ENCODE results near the gene GALNT17. TPM values are rescaled to one million over a fixed set of nuclear protein-coding genes. Genes with fewer than 3 reads are reported as not detected.

The GALNT17 gene
- total RNA-seq, 1 experiment from 2014 or later: not detected

- no peaks in the 10 kb centered on the region for H3F3A ChIP-seq (ENCODE audit: insufficient read depth, low read depth)
- no TSS peak for BruUV-seq (replicated peaks)
- no peak for DNase-seq
- TF ChIP-seq CTCF (conservative IDR thresholded peaks at IDR 0.05) (no peak), EZH2 (IDR thresholded peaks at IDR 0.05; ENCODE audit: low read depth) (no peak)
- no peaks in the 10 kb centered on the region for H4K20me1 ChIP-seq (ENCODE audit: insufficient read depth)
- H3K36me3 ChIP-seq (ENCODE audit: low read depth): no peaks in the 10 kb centered on the region
- H3K27me3 ChIP-seq (ENCODE audit: insufficient read depth, low read depth): peaks cover 29% of the 10 kb centered on the region; the same call in 1 of the 2 replicates
- no peaks in the 10 kb centered on the region for H3K4me1 ChIP-seq (replicated peaks; ENCODE audit: insufficient read depth)
- H3K4me2 ChIP-seq: no peak overlapping the region
- no peaks in the 10 kb centered on the region for H3K9me2 ChIP-seq (ENCODE audit: insufficient read depth)
- intact Hi-C loops (cut with micrococcal nuclease; ENCODE audit: unreplicated experiment): no loop called here
- ChIA-PET POLR2A (ENCODE audit: unreplicated experiment) (no interaction called here), CTCF (no interaction called here)
- H3K9me3 ChIP-seq (ENCODE audit: insufficient read depth, low read depth): no peaks in the 10 kb centered on the region
- H3K27ac ChIP-seq: no peak overlapping the region
- H3K79me2 ChIP-seq (ENCODE audit: low read depth): no peaks in the 10 kb centered on the region
- no peak overlapping the region for H3K4me3 ChIP-seq
- no peak overlapping the region for H2AFZ ChIP-seq
These were observed 415.5 kb downstream of the GALNT17 start for GRCh38 chr7:71547426-71547825.

GRCh38 chr7:71548746-71549145 is 416.8 kb downstream of the GALNT17 start:
- Histone ChIP-seq H3K36me3 (ENCODE audit: low read depth) (no peaks in the 10 kb centered on the region), H3K9me3 (ENCODE audit: insufficient read depth, low read depth) (no peaks in the 10 kb centered on the region), H3K27ac (no peak overlapping the region), H4K20me1 (ENCODE audit: insufficient read depth) (no peaks in the 10 kb centered on the region), H3K27me3 (ENCODE audit: insufficient read depth, low read depth) (peaks cover 20% of the 10 kb centered on the region; the same call in 1 of the 2 replicates), H3K9me2 (ENCODE audit: insufficient read depth) (no peaks in the 10 kb centered on the region), H3K4me3 (no peak overlapping the region), H3F3A (ENCODE audit: insufficient read depth, low read depth) (no peaks in the 10 kb centered on the region), H3K4me1 (replicated peaks; ENCODE audit: insufficient read depth) (no peaks in the 10 kb centered on the region), H3K79me2 (ENCODE audit: low read depth) (no peaks in the 10 kb centered on the region), H3K4me2 (no peak overlapping the region), H2AFZ (no peak overlapping the region)
- no peak for DNase-seq
- no TSS peak for BruUV-seq (replicated peaks)
- ChIA-PET CTCF (no interaction called here), POLR2A (ENCODE audit: unreplicated experiment) (no interaction called here)
- intact Hi-C loops (cut with micrococcal nuclease; ENCODE audit: unreplicated experiment): no loop called here
- TF ChIP-seq CTCF (conservative IDR thresholded peaks at IDR 0.05) (no peak), EZH2 (IDR thresholded peaks at IDR 0.05; ENCODE audit: low read depth) (no peak)

- Histone ChIP-seq H3K79me2 (ENCODE audit: low read depth) (no peaks in the 10 kb centered on the region), H3K27me3 (ENCODE audit: insufficient read depth, low read depth) (no peaks in the 10 kb centered on the region; the same call in 1 of the 2 replicates), H3K9me3 (ENCODE audit: insufficient read depth, low read depth) (no peaks in the 10 kb centered on the region), H3K9me2 (ENCODE audit: insufficient read depth) (no peaks in the 10 kb centered on the region), H2AFZ (no peak overlapping the region), H3K4me2 (no peak overlapping the region), H3K36me3 (ENCODE audit: low read depth) (no peaks in the 10 kb centered on the region), H4K20me1 (ENCODE audit: insufficient read depth) (no peaks in the 10 kb centered on the region), H3F3A (ENCODE audit: insufficient read depth, low read depth) (no peaks in the 10 kb centered on the region), H3K4me3 (no peak overlapping the region), H3K27ac (no peak overlapping the region), H3K4me1 (replicated peaks; ENCODE audit: insufficient read depth) (no peaks in the 10 kb centered on the region)
- no peak for TF ChIP-seq EZH2 (IDR thresholded peaks at IDR 0.05; ENCODE audit: low read depth)
- no peak for TF ChIP-seq CTCF (conservative IDR thresholded peaks at IDR 0.05)
- no peak for DNase-seq
- intact Hi-C loops (cut with micrococcal nuclease; ENCODE audit: unreplicated experiment): no loop called here
- ChIA-PET POLR2A (ENCODE audit: unreplicated experiment) (no interaction called here), CTCF (no interaction called here)
- no TSS peak for BruUV-seq (replicated peaks)
These were observed 421.4 kb downstream of the GALNT17 start for GRCh38 chr7:71553306-71553705.
